ENCODE results near the gene FDXR.
A peak's percentile ranks its signal among the peaks of the same experiment; 100 is the strongest.

Gene FDXR

GRCh38 chr17:74852237-74853047, 20.4 kb downstream of the FDXR start:
- Histone ChIP-seq H3K4me3 (ENCODE audit: low read length) (peak overlapping the region; percentile 68), H3K27ac (ENCODE audit: low read length) (no peak overlapping the region), H3K27me3 (ENCODE audit: insufficient read depth, low read length) (peaks cover 99% of the 10 kb centered on the region), H3K36me3 (ENCODE audit: insufficient read depth, low read depth, low read length) (no peaks in the 10 kb centered on the region), H3K9ac (ENCODE audit: low read depth, low read length) (peak overlapping the region; percentile 40; the same call in 1 of the 2 replicates), H3K9me3 (ENCODE audit: insufficient read depth, low read depth, low read length) (no peaks in the 10 kb centered on the region), H3K4me1 (ENCODE audit: insufficient read depth, low read length) (no peaks in the 10 kb centered on the region)

- Histone ChIP-seq H3K4me1 (ENCODE audit: insufficient read depth, low read length) (no peaks in the 10 kb centered on the region), H3K36me3 (ENCODE audit: insufficient read depth, low read depth, low read length) (no peaks in the 10 kb centered on the region), H3K27me3 (ENCODE audit: insufficient read depth, low read length) (peaks cover 98% of the 10 kb centered on the region), H3K27ac (ENCODE audit: low read length) (no peak overlapping the region), H3K9me3 (ENCODE audit: insufficient read depth, low read depth, low read length) (no peaks in the 10 kb centered on the region), H3K4me3 (ENCODE audit: low read length) (no peak overlapping the region), H3K9ac (ENCODE audit: low read depth, low read length) (no peak overlapping the region)
Measured at GRCh38 chr17:74851612-74852236, 21.1 kb downstream of the FDXR start.

- Histone ChIP-seq H3K9me3 (ENCODE audit: insufficient read depth, low read depth, low read length) (no peaks in the 10 kb centered on the region), H3K9ac (ENCODE audit: low read depth, low read length) (no peak overlapping the region), H3K27ac (ENCODE audit: low read length) (no peak overlapping the region), H3K4me3 (ENCODE audit: low read length) (no peak overlapping the region), H3K36me3 (ENCODE audit: insufficient read depth, low read depth, low read length) (no peaks in the 10 kb centered on the region), H3K4me1 (ENCODE audit: insufficient read depth, low read length) (no peaks in the 10 kb centered on the region), H3K27me3 (ENCODE audit: insufficient read depth, low read length) (peaks cover 98% of the 10 kb centered on the region)
Measured at GRCh38 chr17:74850914-74851313, 21.9 kb downstream of the FDXR start.

GRCh38 chr17:74850310-74850709, 22.5 kb downstream of the FDXR start:
- no peak overlapping the region for H3K9ac ChIP-seq (ENCODE audit: low read depth, low read length)
- H3K27me3 ChIP-seq (ENCODE audit: insufficient read depth, low read length), result peaks cover 98% of the 10 kb centered on the region
- H3K27ac ChIP-seq (ENCODE audit: low read length), result no peak overlapping the region
- H3K9me3 ChIP-seq (ENCODE audit: insufficient read depth, low read depth, low read length), result no peaks in the 10 kb centered on the region
- H3K4me1 ChIP-seq (ENCODE audit: insufficient read depth, low read length), result no peaks in the 10 kb centered on the region
- H3K4me3 ChIP-seq (ENCODE audit: low read length), result no peak overlapping the region
- H3K36me3 ChIP-seq (ENCODE audit: insufficient read depth, low read depth, low read length), result no peaks in the 10 kb centered on the region

GRCh38 chr17:74848656-74849399, 24.0 kb downstream of the FDXR start:
- Histone ChIP-seq H3K9me3 (ENCODE audit: insufficient read depth, low read depth, low read length) (no peaks in the 10 kb centered on the region), H3K4me1 (ENCODE audit: insufficient read depth, low read length) (no peaks in the 10 kb centered on the region), H3K9ac (ENCODE audit: low read depth, low read length) (no peak overlapping the region), H3K27ac (ENCODE audit: low read length) (no peak overlapping the region), H3K27me3 (ENCODE audit: insufficient read depth, low read length) (peaks cover 98% of the 10 kb centered on the region), H3K4me3 (ENCODE audit: low read length) (no peak overlapping the region), H3K36me3 (ENCODE audit: insufficient read depth, low read depth, low read length) (no peaks in the 10 kb centered on the region)

- Histone ChIP-seq H3K27me3 (ENCODE audit: insufficient read depth, low read length) (peaks cover 95% of the 10 kb centered on the region), H3K36me3 (ENCODE audit: insufficient read depth, low read depth, low read length) (no peaks in the 10 kb centered on the region), H3K4me3 (ENCODE audit: low read length) (no peak overlapping the region), H3K27ac (ENCODE audit: low read length) (no peak overlapping the region), H3K4me1 (ENCODE audit: insufficient read depth, low read length) (peaks cover 6% of the 10 kb centered on the region), H3K9ac (ENCODE audit: low read depth, low read length) (no peak overlapping the region), H3K9me3 (ENCODE audit: insufficient read depth, low read depth, low read length) (no peaks in the 10 kb centered on the region)
Measured at GRCh38 chr17:74846621-74847020, 26.2 kb downstream of the FDXR start.

GRCh38 chr17:74843352-74843627, 29.5 kb downstream of the FDXR start:
- H3K4me3 ChIP-seq (ENCODE audit: low read length), result no peak overlapping the region
- H3K27ac ChIP-seq (ENCODE audit: low read length), result no peak overlapping the region
- H3K4me1 ChIP-seq (ENCODE audit: insufficient read depth, low read length), result peaks cover 18% of the 10 kb centered on the region
- H3K36me3 ChIP-seq (ENCODE audit: insufficient read depth, low read depth, low read length), result no peaks in the 10 kb centered on the region
- no peak overlapping the region for H3K9ac ChIP-seq (ENCODE audit: low read depth, low read length)
- H3K9me3 ChIP-seq (ENCODE audit: insufficient read depth, low read depth, low read length), result no peaks in the 10 kb centered on the region
- peaks cover 74% of the 10 kb centered on the region for H3K27me3 ChIP-seq (ENCODE audit: insufficient read depth, low read length)

- peaks cover 69% of the 10 kb centered on the region for H3K27me3 ChIP-seq (ENCODE audit: insufficient read depth, low read length)
- H3K9ac ChIP-seq (ENCODE audit: low read depth, low read length), result no peak overlapping the region
- H3K9me3 ChIP-seq (ENCODE audit: insufficient read depth, low read depth, low read length), result no peaks in the 10 kb centered on the region
- no peak overlapping the region for H3K27ac ChIP-seq (ENCODE audit: low read length)
- H3K4me3 ChIP-seq (ENCODE audit: low read length), result peak overlapping the region; percentile 54; the same call in 1 of the 2 replicates
- H3K4me1 ChIP-seq (ENCODE audit: insufficient read depth, low read length), result peaks cover 18% of the 10 kb centered on the region
- H3K36me3 ChIP-seq (ENCODE audit: insufficient read depth, low read depth, low read length), result no peaks in the 10 kb centered on the region
Measured at GRCh38 chr17:74842599-74843351, 30.0 kb downstream of the FDXR start.

GRCh38 chr17:74842146-74842598, 30.6 kb downstream of the FDXR start:
- H3K27me3 ChIP-seq (ENCODE audit: insufficient read depth, low read length), result peaks cover 63% of the 10 kb centered on the region
- no peaks in the 10 kb centered on the region for H3K9me3 ChIP-seq (ENCODE audit: insufficient read depth, low read depth, low read length)
- H3K36me3 ChIP-seq (ENCODE audit: insufficient read depth, low read depth, low read length), result no peaks in the 10 kb centered on the region
- H3K9ac ChIP-seq (ENCODE audit: low read depth, low read length), result no peak overlapping the region
- peak overlapping the region; percentile 54; the same call in 1 of the 2 replicates for H3K4me3 ChIP-seq (ENCODE audit: low read length)
- H3K27ac ChIP-seq (ENCODE audit: low read length), result no peak overlapping the region
- peaks cover 18% of the 10 kb centered on the region for H3K4me1 ChIP-seq (ENCODE audit: insufficient read depth, low read length)

GRCh38 chr17:74840989-74841666, 31.7 kb downstream of the FDXR start:
- Histone ChIP-seq H3K36me3 (ENCODE audit: insufficient read depth, low read depth, low read length) (no peaks in the 10 kb centered on the region), H3K9ac (ENCODE audit: low read depth, low read length) (no peak overlapping the region), H3K9me3 (ENCODE audit: insufficient read depth, low read depth, low read length) (no peaks in the 10 kb centered on the region), H3K4me1 (ENCODE audit: insufficient read depth, low read length) (peaks cover 18% of the 10 kb centered on the region), H3K27ac (ENCODE audit: low read length) (no peak overlapping the region), H3K4me3 (ENCODE audit: low read length) (no peak overlapping the region; the same call in 1 of the 2 replicates), H3K27me3 (ENCODE audit: insufficient read depth, low read length) (peaks cover 54% of the 10 kb centered on the region)

Measured in iPS-20b (cell line).